ENCODE data around the gene CALHM2. TPM values are rescaled to one million over a fixed set of nuclear protein-coding genes. Genes with fewer than 3 reads are reported as not detected.

CALHM2 gene
- total and polyA plus RNA-seq, 2 of the 13 experiments (the other 11 are each of a cell fraction or from before 2014, with no cell fraction given) = 0.15 TPM; not detected in 1

GRCh38 chr10:103413564-103413963, 38.6 kb downstream of the CALHM2 start:
- H3K4me1 ChIP-seq (ENCODE audit: insufficient read depth, low read length) = no peaks in the 10 kb centered on the region
- POLR2A ChIA-PET = no interaction called here
- peaks cover 48 to 74% of the 10 kb centered on the region in 2 experiments for H3K36me3 ChIP-seq (replicated peaks in 1 of 2; ENCODE audit: control insufficient read depth in 1 of 2, insufficient read depth in 2 of 2, low read length in 2 of 2)
- no peak overlapping the region for H3K9ac ChIP-seq (ENCODE audit: insufficient read depth, low read depth, low read length)
- FAIRE-seq = no peak
- no peaks in the 10 kb centered on the region for H3K79me2 ChIP-seq (ENCODE audit: insufficient read depth, low read length)
- H2AFZ ChIP-seq (ENCODE audit: low read length) = no peak overlapping the region
- H3K4me2 ChIP-seq (ENCODE audit: low read depth, low read length) = no peak overlapping the region
- no peak for DNase-seq (ENCODE audit: low spot score)
- in situ Hi-C loops (cut with HindIII; ENCODE audit: extremely low pct_ligation_motif_present, low pct_unique_long_range_greater_than_20kb) (no loop called here), intact Hi-C loops (cut with micrococcal nuclease; ENCODE audit: unreplicated experiment) (no loop called here)
- no peaks in the 10 kb centered on the region for H4K20me1 ChIP-seq (ENCODE audit: insufficient read depth, low read length)
- H3K27me3 ChIP-seq (ENCODE audit: control insufficient read depth in 1 of 2, insufficient read depth in 2 of 2, low read length in 2 of 2) = no peaks in the 10 kb centered on the region
- BruUV-seq (replicated peaks) = no TSS peak
- WGBS (ENCODE audit: low lambda C conversion rate) = 93% methylated on average over 2 of the region's 2 CpGs
- CTCF ChIA-PET (ENCODE audit: low intra/inter-chr PET ratio, low total read pairs) = no interaction called here
- ATAC-seq = no peak
- no peak overlapping the region for H3K4me3 ChIP-seq (replicated peaks in 1 of 3; ENCODE audit: insufficient read depth in 1 of 3, low read depth in 2 of 3, low read length in 3 of 3)
- H3K27ac ChIP-seq (ENCODE audit: extremely low read length, insufficient read depth, low read length) = no peak overlapping the region
- no peaks in the 10 kb centered on the region for H3K9me3 ChIP-seq (ENCODE audit: low read length)
- TF ChIP-seq SRSF4 (IDR thresholded peaks at IDR 0.05; ENCODE audit: low read depth, low read length, poor library complexity, severe bottlenecking) (no peak), ZNF30 (CRISPR knock-in tag; IDR thresholded peaks at IDR 0.05) (no peak), SOX5 (CRISPR knock-in tag; IDR thresholded peaks at IDR 0.05; ENCODE audit: borderline replicate concordance) (no peak), AHR (CRISPR knock-in tag; IDR thresholded peaks at IDR 0.05) (no peak), SMAD9 (CRISPR knock-in tag; IDR thresholded peaks at IDR 0.05) (no peak), DRAP1 (CRISPR knock-in tag; IDR thresholded peaks at IDR 0.05) (no peak), CSRNP1 (CRISPR knock-in tag; IDR thresholded peaks at IDR 0.05) (no peak), ARID2 (CRISPR knock-in tag; IDR thresholded peaks at IDR 0.05; ENCODE audit: borderline replicate concordance) (no peak), KMT2A (CRISPR knock-in tag; IDR thresholded peaks at IDR 0.05) (no peak), ZNF639 (CRISPR knock-in tag; conservative IDR thresholded peaks at IDR 0.05) (no peak), AFF4 (CRISPR knock-in tag; IDR thresholded peaks at IDR 0.05) (no peak), ZNF383 (CRISPR knock-in tag; IDR thresholded peaks at IDR 0.05; ENCODE audit: borderline replicate concordance) (no peak), ZNF354B (CRISPR knock-in tag; IDR thresholded peaks at IDR 0.05) (no peak), ZBED4 (CRISPR knock-in tag; IDR thresholded peaks at IDR 0.05; ENCODE audit: borderline replicate concordance) (no peak), RBAK (CRISPR knock-in tag; IDR thresholded peaks at IDR 0.05) (no peak)
